HFF-Myc (cell line): ENCODE data around the gene AQP7.

Experiments
- DNase-seq: peaks from one replicate; pipeline ENCODE4 v3.0.0-alpha.2; 2011; ENCODE audit warnings: low read depth; ENCODE audit errors: extremely low read depth
- H3K4me3 ChIP-seq: replicated peaks from 2 replicates; pipeline ENCODE4 v1.5.1; 2011; ENCODE audit warnings: low read depth, mild to moderate bottlenecking, control low read depth, low read length
- TF ChIP-seq, protein P1 (sequence below): IDR thresholded peaks from 2 replicates; pipeline ENCODE4 v1.5.1; 2012; ENCODE audit warnings: mild to moderate bottlenecking, low read depth, low read length, control low read depth; ENCODE audit errors: missing control alignments

AQP7 gene

GRCh38 chr9:33445389-33446239, 43.2 kb upstream of the AQP7 start:
- TF ChIP-seq, protein P1, sequence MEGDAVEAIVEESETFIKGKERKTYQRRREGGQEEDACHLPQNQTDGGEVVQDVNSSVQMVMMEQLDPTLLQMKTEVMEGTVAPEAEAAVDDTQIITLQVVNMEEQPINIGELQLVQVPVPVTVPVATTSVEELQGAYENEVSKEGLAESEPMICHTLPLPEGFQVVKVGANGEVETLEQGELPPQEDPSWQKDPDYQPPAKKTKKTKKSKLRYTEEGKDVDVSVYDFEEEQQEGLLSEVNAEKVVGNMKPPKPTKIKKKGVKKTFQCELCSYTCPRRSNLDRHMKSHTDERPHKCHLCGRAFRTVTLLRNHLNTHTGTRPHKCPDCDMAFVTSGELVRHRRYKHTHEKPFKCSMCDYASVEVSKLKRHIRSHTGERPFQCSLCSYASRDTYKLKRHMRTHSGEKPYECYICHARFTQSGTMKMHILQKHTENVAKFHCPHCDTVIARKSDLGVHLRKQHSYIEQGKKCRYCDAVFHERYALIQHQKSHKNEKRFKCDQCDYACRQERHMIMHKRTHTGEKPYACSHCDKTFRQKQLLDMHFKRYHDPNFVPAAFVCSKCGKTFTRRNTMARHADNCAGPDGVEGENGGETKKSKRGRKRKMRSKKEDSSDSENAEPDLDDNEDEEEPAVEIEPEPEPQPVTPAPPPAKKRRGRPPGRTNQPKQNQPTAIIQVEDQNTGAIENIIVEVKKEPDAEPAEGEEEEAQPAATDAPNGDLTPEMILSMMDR, result no peak
- H3K4me3 ChIP-seq, result no peak overlapping the region
- no peak for DNase-seq

DNA sequence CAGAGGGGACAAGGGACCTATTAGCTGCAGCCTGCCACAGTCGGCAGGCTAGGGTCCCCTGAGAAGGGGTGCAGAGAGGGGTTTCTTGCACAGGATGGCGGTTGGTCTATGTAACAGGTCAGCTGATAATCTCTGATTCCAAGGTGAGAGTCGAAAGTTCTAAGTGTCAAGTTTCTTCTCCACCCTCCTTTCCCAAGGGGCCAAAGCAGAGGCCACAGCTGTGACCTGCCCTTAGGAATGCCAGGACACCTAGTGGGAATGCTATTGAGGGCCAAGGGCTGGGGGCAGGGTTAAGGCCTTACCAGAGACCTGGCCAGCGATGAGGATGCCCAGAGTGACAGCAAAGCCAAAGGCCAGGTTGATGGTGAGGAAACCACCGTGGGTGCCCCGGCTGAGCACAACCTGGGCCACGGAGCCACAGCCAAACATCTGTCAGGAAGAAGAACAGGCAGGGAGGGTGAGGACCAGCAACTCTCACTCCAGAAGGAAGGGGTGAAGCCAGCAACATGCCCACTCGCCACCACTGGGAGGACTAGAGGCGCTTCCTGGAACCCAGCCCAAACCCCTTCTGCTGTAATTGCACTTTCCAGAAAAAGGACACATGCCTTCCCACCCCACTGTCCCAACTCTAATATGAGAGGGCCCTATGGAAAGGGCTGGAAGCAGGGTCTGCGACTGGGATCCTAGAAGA, 41.2 kb upstream of the AQP7 start:
- H3K4me3 ChIP-seq, result no peak overlapping the region
- TF ChIP-seq, protein P1, result no peak
- no peak for DNase-seq

- no peak overlapping the region for H3K4me3 ChIP-seq
- TF ChIP-seq, protein P1, result no peak
- no peak for DNase-seq
Observed at GRCh38 chr9:33443047-33443446, 40.7 kb upstream of the AQP7 start.

- H3K4me3 ChIP-seq, result no peak overlapping the region
- DNase-seq, result no peak
- TF ChIP-seq, protein P1, result no peak
Observed at GRCh38 chr9:33442125-33442524, 39.8 kb upstream of the AQP7 start.

DNA sequence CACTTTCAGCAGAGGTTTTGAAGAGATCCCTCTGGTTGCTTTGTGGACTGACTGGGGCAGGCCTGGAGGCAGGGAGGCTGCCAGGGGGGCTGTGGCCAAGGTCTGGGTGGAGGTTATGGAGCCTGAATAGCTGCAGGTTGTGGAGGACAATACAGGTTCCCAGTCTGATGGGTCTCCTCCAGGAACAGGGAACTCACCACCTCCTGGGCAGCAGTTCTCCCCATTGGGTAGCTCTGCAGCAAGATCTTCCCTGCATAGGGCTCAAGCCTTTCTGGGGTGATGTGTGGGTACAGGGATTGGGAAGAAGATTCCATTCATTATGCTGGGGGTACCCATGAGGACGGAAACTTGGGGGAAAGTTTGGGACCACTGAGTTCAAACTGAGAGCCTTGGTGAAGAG, 38.2 kb upstream of the AQP7 start:
- DNase-seq, result no peak
- TF ChIP-seq, protein P1, result no peak
- H3K4me3 ChIP-seq, result no peak overlapping the region

GRCh38 chr9:33440204-33440603, 37.8 kb upstream of the AQP7 start:
- no peak for DNase-seq
- no peak overlapping the region for H3K4me3 ChIP-seq
- TF ChIP-seq, protein P1, result no peak
